Stimulated activated CD4-positive, alpha-beta T cell treated with anti-CD3 and anti-CD28 coated beads, Interleukin-2, amount 100 ng/mL, for 4 hours (primary cell): Measurements from ENCODE around the gene CITED4.

Experiments
- DNase-seq: peaks from one replicate; pipeline ENCODE4 v3.0.0-alpha.2; 2020; ENCODE audit warnings: low read depth

Gene CITED4

GRCh38 chr1:40886318-40887011, 24.3 kb upstream of the CITED4 start:
- DNase-seq = no peak

- DNase-seq = no peak
Measured at GRCh38 chr1:40884055-40884795, 22.1 kb upstream of the CITED4 start.

- no peak for DNase-seq
Measured at GRCh38 chr1:40880813-40881549, 18.8 kb upstream of the CITED4 start.

GRCh38 chr1:40879482-40880175, 17.5 kb upstream of the CITED4 start:
- no peak for DNase-seq

- no peak for DNase-seq
Measured at GRCh38 chr1:40878906-40879305, 16.7 kb upstream of the CITED4 start.

GRCh38 chr1:40877698-40878097, 15.5 kb upstream of the CITED4 start:
- no peak for DNase-seq

GRCh38 chr1:40876891-40877290, 14.7 kb upstream of the CITED4 start:
- DNase-seq = no peak

GRCh38 chr1:40876436-40876761, 14.2 kb upstream of the CITED4 start:
- DNase-seq = no peak

- no peak for DNase-seq
Measured at GRCh38 chr1:40873863-40874472, 11.8 kb upstream of the CITED4 start.

GRCh38 chr1:40872276-40872675, 10.1 kb upstream of the CITED4 start:
- DNase-seq = no peak

- no peak for DNase-seq
Measured at GRCh38 chr1:40870135-40870728, 8.1 kb upstream of the CITED4 start.

- no peak for DNase-seq
Measured at GRCh38 chr1:40868051-40868723, 6.0 kb upstream of the CITED4 start.

- DNase-seq = peak; percentile 25
Measured at GRCh38 chr1:40861224-40862003, 749 bp downstream of the CITED4 start.

GRCh38 chr1:40860706-40861223, 1.4 kb downstream of the CITED4 start:
- no peak for DNase-seq

GRCh38 chr1:40858856-40859416, 3.2 kb downstream of the CITED4 start:
- DNase-seq = no peak

GRCh38 chr1:40857737-40858136, 4.4 kb downstream of the CITED4 start:
- no peak for DNase-seq

GRCh38 chr1:40856656-40857302, 5.4 kb downstream of the CITED4 start:
- no peak for DNase-seq

- no peak for DNase-seq
Measured at GRCh38 chr1:40856116-40856515, 6.0 kb downstream of the CITED4 start.

- no peak for DNase-seq
Measured at GRCh38 chr1:40855513-40855912, 6.7 kb downstream of the CITED4 start.
